Smooth muscle cell of trachea (primary cell): ENCODE data around the gene PDCD6IP. TPM values are rescaled to one million over a fixed set of nuclear protein-coding genes. Genes with fewer than 3 reads are reported as not detected.

Experiments
- total RNA-seq: library from RNA; depleted of rRNA; stranded (reverse); fragments of >200 nt; gene quantifications from 2 replicates; pipeline ENCODE4 v1.2.1, GENCODE V29; 2014

The PDCD6IP gene
- 171 and 210 TPM in 2 replicates for total RNA-seq

GRCh38 chr3:33798418-33799201 lies at the start of gene PDCD6IP:
Gene PDCD6IP (plus strand): TSS chr3:33798630. CDS start chr3:33798729, 99 bp downstream.

Other genes with a start within 250 kb of the PDCD6IP start
- 50.1 and 68.7 TPM in 2 replicates for gene CLASP2, start 80.4 kb upstream of the PDCD6IP start, total RNA-seq